ENCODE data around the gene NFE2L3. TPM values are rescaled to one million over a fixed set of nuclear protein-coding genes. Genes with fewer than 3 reads are reported as not detected.
"Not testable (repeated sequence)": the region's sequence is repeated elsewhere in the genome, so short reads cannot be mapped to it uniquely, and the experiment has no call there.

Gene NFE2L3
- total RNA-seq, 4 donors from 2014 or later = 2.0 to 8.4 (median 5.6) TPM

DNA sequence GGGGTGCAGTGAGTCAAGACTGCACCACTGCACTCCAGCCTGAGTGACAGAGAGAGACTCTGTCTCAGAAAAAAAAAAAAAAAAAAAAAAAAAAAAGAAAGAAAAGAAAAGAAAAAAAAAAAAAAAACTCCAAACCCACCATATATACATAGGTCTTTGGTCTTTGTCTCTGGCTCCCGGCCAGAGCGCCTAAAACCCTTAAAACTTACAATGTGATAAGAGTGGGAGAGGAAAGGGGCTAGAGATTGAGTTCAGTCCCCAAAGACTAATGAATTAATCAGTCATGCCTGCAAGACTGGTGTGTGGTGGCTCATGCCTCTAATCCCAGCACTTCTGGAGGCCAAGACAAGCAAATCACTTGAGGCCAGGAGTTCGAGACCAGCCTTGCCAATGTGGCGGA is 6.8 kb upstream of the NFE2L3 start:
- no peaks in the 10 kb centered on the region for H3K9me3 ChIP-seq
- no peaks in the 10 kb centered on the region for H3K27me3 ChIP-seq
- no peaks in the 10 kb centered on the region for H3K36me3 ChIP-seq
- H3K4me3 ChIP-seq = no peak overlapping the region
- no peak for DNase-seq
- H3K27ac ChIP-seq = no peak overlapping the region
- TF ChIP-seq POLR2A (IDR thresholded peaks at IDR 0.05) = no peak
- TF ChIP-seq, protein P1, sequence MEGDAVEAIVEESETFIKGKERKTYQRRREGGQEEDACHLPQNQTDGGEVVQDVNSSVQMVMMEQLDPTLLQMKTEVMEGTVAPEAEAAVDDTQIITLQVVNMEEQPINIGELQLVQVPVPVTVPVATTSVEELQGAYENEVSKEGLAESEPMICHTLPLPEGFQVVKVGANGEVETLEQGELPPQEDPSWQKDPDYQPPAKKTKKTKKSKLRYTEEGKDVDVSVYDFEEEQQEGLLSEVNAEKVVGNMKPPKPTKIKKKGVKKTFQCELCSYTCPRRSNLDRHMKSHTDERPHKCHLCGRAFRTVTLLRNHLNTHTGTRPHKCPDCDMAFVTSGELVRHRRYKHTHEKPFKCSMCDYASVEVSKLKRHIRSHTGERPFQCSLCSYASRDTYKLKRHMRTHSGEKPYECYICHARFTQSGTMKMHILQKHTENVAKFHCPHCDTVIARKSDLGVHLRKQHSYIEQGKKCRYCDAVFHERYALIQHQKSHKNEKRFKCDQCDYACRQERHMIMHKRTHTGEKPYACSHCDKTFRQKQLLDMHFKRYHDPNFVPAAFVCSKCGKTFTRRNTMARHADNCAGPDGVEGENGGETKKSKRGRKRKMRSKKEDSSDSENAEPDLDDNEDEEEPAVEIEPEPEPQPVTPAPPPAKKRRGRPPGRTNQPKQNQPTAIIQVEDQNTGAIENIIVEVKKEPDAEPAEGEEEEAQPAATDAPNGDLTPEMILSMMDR (IDR thresholded peaks at IDR 0.05) = no peak
- WGBS, 2 donors = 77 to 94% methylated on average over 4 of the region's 4 CpGs
- intact Hi-C loops (cut with DNase I) = loop anchor here (10.0 kb wide), 1 partner anchor 50 kb away; no protein-coding TSS in a partner anchor
- H3K4me1 ChIP-seq = peaks cover 0 to 39% (median 0%) of the 10 kb centered on the region in 3 donors

DNA sequence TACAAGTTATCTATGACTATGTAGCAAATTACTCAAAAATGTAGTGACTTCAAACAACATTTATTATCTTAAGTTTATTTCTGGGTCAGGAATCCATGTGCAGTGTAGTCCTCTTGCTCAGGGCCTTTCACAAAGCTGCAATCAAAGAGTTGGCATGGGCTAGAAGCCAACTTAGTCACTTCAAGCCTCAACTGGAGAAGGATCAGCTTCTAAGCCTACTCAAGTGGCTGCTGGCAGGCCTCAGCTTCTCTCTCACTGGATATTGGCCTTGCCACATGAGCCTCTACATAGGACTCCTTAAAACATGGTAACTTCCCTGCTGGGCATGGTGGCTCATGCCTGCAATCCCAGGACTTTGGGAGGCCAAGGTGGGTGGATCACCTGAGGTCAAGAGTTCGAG is 5.0 kb upstream of the NFE2L3 start:
- Histone ChIP-seq H3K36me3 (no peaks in the 10 kb centered on the region), H3K4me1 (peaks cover 0 to 52% (median 0%) of the 10 kb centered on the region in 3 donors), H3K27me3 (peaks cover 0 to 16% (median 0%) of the 10 kb centered on the region in 4 donors), H3K4me3 (no peak overlapping the region), H3K27ac (peak overlapping the region in 1 of 4 donors; percentile 48), H3K9me3 (no peaks in the 10 kb centered on the region)
- DNase-seq = no peak
- TF ChIP-seq, protein P1 (IDR thresholded peaks at IDR 0.05) = no peak
- no peak for TF ChIP-seq POLR2A (IDR thresholded peaks at IDR 0.05)
- 53 to 63% methylated on average over 1 of the region's 1 CpG for WGBS, 2 donors
- intact Hi-C loops (cut with DNase I) = loop anchor here (10.0 kb wide), 1 partner anchor 52 kb away; no protein-coding TSS in a partner anchor

DNA sequence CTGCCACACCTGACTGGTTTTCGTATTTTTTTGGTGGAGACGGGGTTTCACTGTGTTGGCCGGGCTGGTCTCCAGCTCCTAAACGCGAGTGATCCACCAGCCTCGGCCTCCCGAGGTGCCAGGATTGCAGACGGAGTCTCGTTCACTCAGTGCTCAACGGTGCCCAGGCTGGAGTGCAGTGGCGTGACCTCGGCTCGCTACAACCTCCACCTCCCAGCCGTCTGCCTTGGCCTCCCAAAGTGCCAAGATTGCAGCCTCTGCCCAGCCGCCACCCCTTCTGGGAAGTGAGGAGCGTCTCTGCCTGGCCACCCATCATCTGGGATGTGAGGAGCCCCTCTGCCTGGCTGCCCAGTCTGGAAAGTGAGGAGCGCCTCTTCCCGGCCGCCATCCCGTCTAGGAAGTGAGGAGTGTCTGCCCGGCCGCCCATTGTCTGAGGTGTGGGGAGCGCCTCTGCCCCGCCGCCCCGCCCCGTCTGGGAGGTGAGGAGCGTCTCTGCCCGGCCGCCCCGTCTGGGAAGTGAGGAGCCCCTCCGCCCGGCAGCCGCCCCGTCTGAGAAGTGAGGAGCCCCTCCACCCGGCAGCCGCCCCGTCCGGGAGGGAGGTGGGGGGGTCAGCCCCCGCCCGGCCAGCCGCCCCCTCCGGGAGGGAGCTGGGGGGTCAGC is 4.2 kb upstream of the NFE2L3 start:
- not testable (repeated sequence) for H3K4me3 ChIP-seq, DNase-seq, H3K9me3 ChIP-seq, H3K36me3 ChIP-seq
- H3K27ac ChIP-seq = peak overlapping the region in 1 of 4 donors; percentile 48
- WGBS, 2 donors = 86% methylated on average over 9 of the region's 43 CpGs; no CpG with 5 or more reads in 1 of the 2 donors
- intact Hi-C loops (cut with DNase I) = loop anchor here (10.0 kb wide), 1 partner anchor 53 kb away; no protein-coding TSS in a partner anchor
- H3K27me3 ChIP-seq = peaks cover 0 to 23% (median 0%) of the 10 kb centered on the region in 4 donors
- peaks cover 0 to 57% (median 0%) of the 10 kb centered on the region in 3 donors for H3K4me1 ChIP-seq

GRCh38 chr7:26148307-26148700 is 3.7 kb upstream of the NFE2L3 start:
- H3K27ac ChIP-seq, H3K4me3 ChIP-seq, H3K9me3 ChIP-seq, H3K36me3 ChIP-seq, DNase-seq: not testable (repeated sequence)
- Histone ChIP-seq H3K4me1 (peaks cover 0 to 61% (median 2%) of the 10 kb centered on the region in 3 donors), H3K27me3 (peaks cover 0 to 29% (median 0%) of the 10 kb centered on the region in 4 donors)
- intact Hi-C loops (cut with DNase I) = loop anchor here (10.0 kb wide), 1 partner anchor 54 kb away; no protein-coding TSS in a partner anchor
- 73 to 93% methylated on average over 4 to 5 of the region's 29 CpGs for WGBS, 2 donors

GRCh38 chr7:26149391-26149977 is 2.5 kb upstream of the NFE2L3 start:
- Histone ChIP-seq H3K4me1 (peaks cover 0 to 61% (median 14%) of the 10 kb centered on the region in 3 donors), H3K27ac (no peak overlapping the region), H3K4me3 (no peak overlapping the region), H3K36me3 (no peaks in the 10 kb centered on the region), H3K9me3 (no peaks in the 10 kb centered on the region), H3K27me3 (peaks cover 0 to 36% (median 0%) of the 10 kb centered on the region in 4 donors)
- WGBS, 2 donors = 81 to 95% methylated on average over 1 of the region's 1 CpG
- no peak for DNase-seq
- no peak for TF ChIP-seq POLR2A (IDR thresholded peaks at IDR 0.05)
- TF ChIP-seq, protein P1 (IDR thresholded peaks at IDR 0.05) = no peak
- intact Hi-C loops (cut with DNase I) = loop anchor here (10.0 kb wide), 1 partner anchor 55 kb away; no protein-coding TSS in a partner anchor

DNA sequence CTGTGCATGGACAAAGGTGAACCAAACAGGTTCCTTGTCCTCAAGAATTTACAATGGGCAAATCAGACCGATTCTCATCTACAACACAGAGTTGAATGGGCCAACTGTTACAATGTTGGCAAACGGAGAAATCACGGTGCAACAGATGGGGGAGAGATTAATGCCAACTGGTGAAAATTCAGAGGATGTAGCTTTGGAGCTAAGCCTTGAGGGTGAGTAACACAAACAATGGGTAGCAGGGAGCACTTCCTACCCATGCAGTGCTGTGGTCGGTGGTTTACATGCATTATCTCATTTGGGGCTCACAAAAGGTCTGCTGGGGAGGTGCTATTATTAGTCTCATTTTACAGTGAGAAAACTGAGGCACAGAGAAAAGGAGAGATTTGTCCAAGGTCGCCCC is 902 bp upstream of the NFE2L3 start:
- H3K4me1 ChIP-seq = peaks cover 6 to 70% (median 23%) of the 10 kb centered on the region in 3 donors
- H3K27me3 ChIP-seq = peaks cover 0 to 40% (median 0%) of the 10 kb centered on the region in 4 donors
- peak overlapping the region in 1 of 4 donors; percentile 79 for H3K27ac ChIP-seq
- WGBS, 2 donors = 47 to 55% methylated on average over 5 of the region's 5 CpGs
- no peaks in the 10 kb centered on the region for H3K36me3 ChIP-seq
- H3K9me3 ChIP-seq = no peaks in the 10 kb centered on the region
- no peak overlapping the region for H3K4me3 ChIP-seq
- no peak for TF ChIP-seq POLR2A (IDR thresholded peaks at IDR 0.05)
- TF ChIP-seq, protein P1 (IDR thresholded peaks at IDR 0.05) = no peak
- DNase-seq = no peak
- intact Hi-C loops (cut with DNase I) = no loop called here

All from esophagus squamous epithelium (tissue), 5 donors.